ENCODE results near the gene PPFIBP2. TPM values are rescaled to one million over a fixed set of nuclear protein-coding genes. Genes with fewer than 3 reads are reported as not detected.
A peak's percentile ranks its signal among the peaks of the same experiment; 100 is the strongest.

The PPFIBP2 gene
- total RNA-seq, 1 donor from 2014 or later, result 15.0 TPM

GRCh38 chr11:7667460-7667859 lies 153.7 kb downstream of the PPFIBP2 start:
- no peak for FAIRE-seq
- DNase-seq (ENCODE audit: low read depth), result no peak
- H3K36me3 ChIP-seq (ENCODE audit: control insufficient read depth, insufficient read depth, low read length), result peaks cover 2% of the 10 kb centered on the region
- H3K4me3 ChIP-seq (ENCODE audit: low read depth, low read length), result no peak overlapping the region
- TF ChIP-seq CTCF (IDR thresholded peaks at IDR 0.05; ENCODE audit: insufficient read depth, low read length, severe bottlenecking), result no peak
- H3K27me3 ChIP-seq (ENCODE audit: control insufficient read depth, insufficient read depth, low read length), result no peaks in the 10 kb centered on the region

DNA sequence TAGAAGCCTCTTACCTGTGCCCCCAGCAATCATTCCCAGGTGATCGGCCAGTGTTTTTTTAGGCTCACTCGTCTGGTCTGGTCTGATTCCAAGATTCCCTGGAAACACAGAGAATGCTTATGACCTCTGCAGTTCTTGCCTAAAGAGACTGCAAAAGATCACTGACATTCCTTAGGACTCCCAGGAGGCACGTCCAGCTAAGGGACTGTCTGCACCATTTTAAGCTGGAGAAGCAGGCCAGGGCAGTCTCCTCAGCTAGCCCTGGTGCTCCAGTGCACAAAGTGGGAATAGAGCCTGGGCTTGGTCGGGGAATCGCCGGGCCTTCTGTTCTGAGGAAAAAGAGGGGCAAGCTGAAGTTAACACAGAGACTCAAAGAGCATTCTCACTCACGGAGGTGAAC lies 154.7 kb downstream of the PPFIBP2 start:
- no peak for TF ChIP-seq CTCF (IDR thresholded peaks at IDR 0.05; ENCODE audit: insufficient read depth, low read length, severe bottlenecking)
- DNase-seq (ENCODE audit: low read depth), result no peak
- Histone ChIP-seq H3K36me3 (ENCODE audit: control insufficient read depth, insufficient read depth, low read length) (peaks cover 2% of the 10 kb centered on the region), H3K27me3 (ENCODE audit: control insufficient read depth, insufficient read depth, low read length) (no peaks in the 10 kb centered on the region), H3K4me3 (ENCODE audit: low read depth, low read length) (no peak overlapping the region)
- no peak for FAIRE-seq

DNA sequence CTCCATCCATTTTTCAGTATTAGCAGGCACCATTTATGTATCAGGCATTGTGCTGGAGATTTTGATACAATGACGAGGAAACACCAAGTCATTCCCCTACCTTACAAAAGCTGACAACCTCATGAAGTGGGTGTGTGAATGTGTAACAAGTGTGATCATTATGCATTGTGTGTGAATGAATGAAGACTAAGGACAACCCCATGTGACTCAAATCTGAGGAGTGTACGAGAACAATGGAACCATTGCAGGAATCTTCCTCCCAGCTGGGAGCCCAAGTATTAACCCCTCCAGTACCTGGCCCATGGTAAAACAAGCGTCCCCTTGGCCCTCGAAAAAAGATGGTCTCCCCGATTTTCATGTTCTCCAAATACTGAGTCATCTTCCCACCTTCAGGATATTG lies 155.1 kb downstream of the PPFIBP2 start:
- DNase-seq (ENCODE audit: low read depth) (peak; percentile 66), FAIRE-seq (peak; percentile 93)
- no peak for TF ChIP-seq CTCF (IDR thresholded peaks at IDR 0.05; ENCODE audit: insufficient read depth, low read length, severe bottlenecking)
- Histone ChIP-seq H3K27me3 (ENCODE audit: control insufficient read depth, insufficient read depth, low read length) (no peaks in the 10 kb centered on the region), H3K4me3 (ENCODE audit: low read depth, low read length) (no peak overlapping the region), H3K36me3 (ENCODE audit: control insufficient read depth, insufficient read depth, low read length) (peaks cover 2% of the 10 kb centered on the region)

GRCh38 chr11:7670641-7671040 lies 156.8 kb downstream of the PPFIBP2 start:
- FAIRE-seq (no peak), DNase-seq (ENCODE audit: low read depth) (peak; percentile 53)
- no peak for TF ChIP-seq CTCF (IDR thresholded peaks at IDR 0.05; ENCODE audit: insufficient read depth, low read length, severe bottlenecking)

DNA sequence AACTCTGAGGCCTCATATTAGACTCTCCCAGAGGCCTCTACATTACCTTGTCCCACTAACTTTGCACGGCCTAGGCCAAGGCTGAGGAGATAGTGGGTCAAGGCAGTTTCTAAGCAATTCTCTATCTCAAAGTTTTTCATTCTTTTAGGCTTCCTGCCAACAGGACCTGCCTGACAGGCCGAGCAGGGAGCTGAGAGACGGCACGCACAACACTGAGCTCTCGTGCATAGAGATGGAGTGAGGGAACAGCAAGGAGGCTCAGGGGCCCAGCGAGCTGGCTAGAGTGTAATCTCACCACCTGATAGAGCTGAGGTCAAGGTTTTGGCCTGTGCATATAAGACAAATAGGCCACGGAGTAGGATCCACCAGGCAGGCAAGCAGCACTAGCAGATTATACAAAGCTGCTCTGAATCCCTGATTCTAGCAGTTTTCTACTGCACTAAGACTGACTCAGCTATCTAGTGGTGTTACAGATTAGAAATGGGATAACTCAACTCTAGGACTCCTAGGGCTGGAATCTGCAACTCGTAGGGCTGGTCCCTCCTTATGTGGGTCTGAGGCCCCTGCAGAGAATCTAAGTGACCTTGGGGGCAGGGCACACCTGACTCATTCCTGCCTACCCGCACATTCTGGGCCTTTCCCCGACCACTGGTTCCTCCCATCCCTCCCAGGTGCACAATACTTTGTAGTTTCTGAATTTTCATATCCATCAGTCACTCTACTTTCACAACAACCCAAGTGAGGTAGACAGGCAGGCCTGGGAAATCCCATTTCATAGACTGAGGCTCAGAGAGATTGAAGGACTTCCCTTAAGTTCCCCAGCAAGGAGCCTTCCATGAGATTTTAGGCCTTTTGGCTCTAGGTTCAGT lies 157.8 kb downstream of the PPFIBP2 start:
- no peak for FAIRE-seq
- DNase-seq (ENCODE audit: low read depth), result peak; percentile 50
- Histone ChIP-seq H3K27me3 (ENCODE audit: control insufficient read depth, insufficient read depth, low read length) (no peaks in the 10 kb centered on the region), H3K36me3 (ENCODE audit: control insufficient read depth, insufficient read depth, low read length) (no peaks in the 10 kb centered on the region), H3K4me3 (ENCODE audit: low read depth, low read length) (no peak overlapping the region)
- no peak for TF ChIP-seq CTCF (IDR thresholded peaks at IDR 0.05; ENCODE audit: insufficient read depth, low read length, severe bottlenecking)

More at GRCh38 chr11:7670641-7671040, 156.8 kb downstream of the PPFIBP2 start:
- H3K4me3 ChIP-seq (ENCODE audit: low read depth, low read length), result no peak overlapping the region
- H3K27me3 ChIP-seq (ENCODE audit: control insufficient read depth, insufficient read depth, low read length), result no peaks in the 10 kb centered on the region
- peaks cover 2% of the 10 kb centered on the region for H3K36me3 ChIP-seq (ENCODE audit: control insufficient read depth, insufficient read depth, low read length)

Measured in bronchial epithelial cell (primary cell).